SK-N-SH treated with all-trans-retinoic acid at 6 μM for 48 hours (cell line): Measurements from ENCODE around the gene ADAM22.

Experiments
- ARNTL ChIP-seq: fragments of 450-650 bp; formaldehyde crosslinking; IDR thresholded peaks from 2 replicates; pipeline ENCODE4 v1.5.0; 2020; ENCODE audit warnings: low read depth, mild to moderate bottlenecking, moderate library complexity, borderline replicate concordance
- BACH2 ChIP-seq: fragments of 250-450 bp; sonication (Bioruptor Pico); IDR thresholded peaks from 2 replicates; pipeline ENCODE4 v1.9.0; 2021; ENCODE audit warnings: mild to moderate bottlenecking, borderline replicate concordance
- ISL1 ChIP-seq: fragments of 250-450 bp; sonication (Bioruptor Pico); IDR thresholded peaks from 2 replicates; pipeline ENCODE4 v2.1.2; 2022; ENCODE audit warnings: mild to moderate bottlenecking, moderate library complexity
- SNAI2 ChIP-seq: fragments of 250-450 bp; sonication (Bioruptor Pico); IDR thresholded peaks from 2 replicates; pipeline ENCODE4 v1.5.0; 2020; ENCODE audit warnings: mild to moderate bottlenecking, moderate library complexity
- TCF4 ChIP-seq: fragments of 250-450 bp; sonication (Bioruptor Pico); IDR thresholded peaks from 2 replicates; pipeline ENCODE4 v1.8.0; 2021; ENCODE audit warnings: mild to moderate bottlenecking, moderate library complexity, borderline replicate concordance
- ZC3H10 ChIP-seq: fragments of 250-450 bp; sonication (Bioruptor Pico); IDR thresholded peaks from 2 replicates; pipeline ENCODE4 v1.5.1; 2021; ENCODE audit warnings: mild to moderate bottlenecking, moderate library complexity
- ZFP30 ChIP-seq: fragments of 450-650 bp; formaldehyde crosslinking; IDR thresholded peaks from 2 replicates; pipeline ENCODE4 v1.5.0; 2022; ENCODE audit warnings: mild to moderate bottlenecking, moderate library complexity
- TF ChIP-seq, protein P1 (sequence below): fragments of 250-450 bp; sonication (Bioruptor Pico); IDR thresholded peaks from 2 replicates; pipeline ENCODE4 v1.8.0; 2020; ENCODE audit warnings: mild to moderate bottlenecking, moderate library complexity, borderline replicate concordance

DNA sequence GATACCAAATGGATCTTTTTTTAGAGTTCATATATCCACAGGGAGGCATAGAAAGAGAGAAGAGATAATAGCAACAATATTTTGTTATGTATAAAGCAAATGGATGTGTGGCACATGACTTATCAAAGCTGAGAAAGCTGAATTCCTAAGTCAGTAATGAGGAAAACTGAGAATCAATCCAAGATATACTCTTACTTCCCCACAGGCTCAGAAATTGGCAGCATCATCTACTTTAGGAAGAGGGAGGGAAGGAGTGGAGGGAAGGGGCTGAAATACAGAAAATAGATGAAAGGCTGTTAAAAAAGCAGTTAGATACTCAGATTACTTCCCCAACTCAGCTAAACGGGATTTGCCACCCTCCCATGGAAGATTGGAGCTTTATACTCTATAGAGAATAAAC lies 222.3 kb downstream of the ADAM22 start:
- no peak for TF ChIP-seq ZFP30
- TF ChIP-seq BACH2: no peak
- TF ChIP-seq, protein P1, sequence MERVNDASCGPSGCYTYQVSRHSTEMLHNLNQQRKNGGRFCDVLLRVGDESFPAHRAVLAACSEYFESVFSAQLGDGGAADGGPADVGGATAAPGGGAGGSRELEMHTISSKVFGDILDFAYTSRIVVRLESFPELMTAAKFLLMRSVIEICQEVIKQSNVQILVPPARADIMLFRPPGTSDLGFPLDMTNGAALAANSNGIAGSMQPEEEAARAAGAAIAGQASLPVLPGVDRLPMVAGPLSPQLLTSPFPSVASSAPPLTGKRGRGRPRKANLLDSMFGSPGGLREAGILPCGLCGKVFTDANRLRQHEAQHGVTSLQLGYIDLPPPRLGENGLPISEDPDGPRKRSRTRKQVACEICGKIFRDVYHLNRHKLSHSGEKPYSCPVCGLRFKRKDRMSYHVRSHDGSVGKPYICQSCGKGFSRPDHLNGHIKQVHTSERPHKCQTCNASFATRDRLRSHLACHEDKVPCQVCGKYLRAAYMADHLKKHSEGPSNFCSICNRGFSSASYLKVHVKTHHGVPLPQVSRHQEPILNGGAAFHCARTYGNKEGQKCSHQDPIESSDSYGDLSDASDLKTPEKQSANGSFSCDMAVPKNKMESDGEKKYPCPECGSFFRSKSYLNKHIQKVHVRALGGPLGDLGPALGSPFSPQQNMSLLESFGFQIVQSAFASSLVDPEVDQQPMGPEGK (CRISPR knock-in tag): no peak
- TF ChIP-seq ZC3H10 (CRISPR knock-in tag): no peak
- TF ChIP-seq ISL1: no peak
- TF ChIP-seq ARNTL (CRISPR knock-in tag): no peak
- no peak for TF ChIP-seq TCF4
- no peak for TF ChIP-seq SNAI2 (CRISPR knock-in tag)
